Panc1 (cell line): ENCODE measurements around the gene DAO.

Experiments used
- TF ChIP-seq, protein P1 (sequence below): fragments of 450-650 bp; IDR thresholded peaks from 2 replicates; pipeline ENCODE4 v1.5.1; 2017; ENCODE audit warnings: mild to moderate bottlenecking
- TF ChIP-seq, protein P2 (sequence below), 2 experiments: IDR thresholded peaks; 2 replicates each; pipeline ENCODE4 v1.6.1; 2011 to 2012; ENCODE audit warnings: low read depth in 2 of 2, control low read depth in 1 of 2, low read length in 1 of 2, mild to moderate bottlenecking in 1 of 2, moderate library complexity in 1 of 2; ENCODE audit not compliant: insufficient read depth in 1 of 2

- TF ChIP-seq, protein P1, sequence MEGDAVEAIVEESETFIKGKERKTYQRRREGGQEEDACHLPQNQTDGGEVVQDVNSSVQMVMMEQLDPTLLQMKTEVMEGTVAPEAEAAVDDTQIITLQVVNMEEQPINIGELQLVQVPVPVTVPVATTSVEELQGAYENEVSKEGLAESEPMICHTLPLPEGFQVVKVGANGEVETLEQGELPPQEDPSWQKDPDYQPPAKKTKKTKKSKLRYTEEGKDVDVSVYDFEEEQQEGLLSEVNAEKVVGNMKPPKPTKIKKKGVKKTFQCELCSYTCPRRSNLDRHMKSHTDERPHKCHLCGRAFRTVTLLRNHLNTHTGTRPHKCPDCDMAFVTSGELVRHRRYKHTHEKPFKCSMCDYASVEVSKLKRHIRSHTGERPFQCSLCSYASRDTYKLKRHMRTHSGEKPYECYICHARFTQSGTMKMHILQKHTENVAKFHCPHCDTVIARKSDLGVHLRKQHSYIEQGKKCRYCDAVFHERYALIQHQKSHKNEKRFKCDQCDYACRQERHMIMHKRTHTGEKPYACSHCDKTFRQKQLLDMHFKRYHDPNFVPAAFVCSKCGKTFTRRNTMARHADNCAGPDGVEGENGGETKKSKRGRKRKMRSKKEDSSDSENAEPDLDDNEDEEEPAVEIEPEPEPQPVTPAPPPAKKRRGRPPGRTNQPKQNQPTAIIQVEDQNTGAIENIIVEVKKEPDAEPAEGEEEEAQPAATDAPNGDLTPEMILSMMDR: no peak
- TF ChIP-seq, protein P2, sequence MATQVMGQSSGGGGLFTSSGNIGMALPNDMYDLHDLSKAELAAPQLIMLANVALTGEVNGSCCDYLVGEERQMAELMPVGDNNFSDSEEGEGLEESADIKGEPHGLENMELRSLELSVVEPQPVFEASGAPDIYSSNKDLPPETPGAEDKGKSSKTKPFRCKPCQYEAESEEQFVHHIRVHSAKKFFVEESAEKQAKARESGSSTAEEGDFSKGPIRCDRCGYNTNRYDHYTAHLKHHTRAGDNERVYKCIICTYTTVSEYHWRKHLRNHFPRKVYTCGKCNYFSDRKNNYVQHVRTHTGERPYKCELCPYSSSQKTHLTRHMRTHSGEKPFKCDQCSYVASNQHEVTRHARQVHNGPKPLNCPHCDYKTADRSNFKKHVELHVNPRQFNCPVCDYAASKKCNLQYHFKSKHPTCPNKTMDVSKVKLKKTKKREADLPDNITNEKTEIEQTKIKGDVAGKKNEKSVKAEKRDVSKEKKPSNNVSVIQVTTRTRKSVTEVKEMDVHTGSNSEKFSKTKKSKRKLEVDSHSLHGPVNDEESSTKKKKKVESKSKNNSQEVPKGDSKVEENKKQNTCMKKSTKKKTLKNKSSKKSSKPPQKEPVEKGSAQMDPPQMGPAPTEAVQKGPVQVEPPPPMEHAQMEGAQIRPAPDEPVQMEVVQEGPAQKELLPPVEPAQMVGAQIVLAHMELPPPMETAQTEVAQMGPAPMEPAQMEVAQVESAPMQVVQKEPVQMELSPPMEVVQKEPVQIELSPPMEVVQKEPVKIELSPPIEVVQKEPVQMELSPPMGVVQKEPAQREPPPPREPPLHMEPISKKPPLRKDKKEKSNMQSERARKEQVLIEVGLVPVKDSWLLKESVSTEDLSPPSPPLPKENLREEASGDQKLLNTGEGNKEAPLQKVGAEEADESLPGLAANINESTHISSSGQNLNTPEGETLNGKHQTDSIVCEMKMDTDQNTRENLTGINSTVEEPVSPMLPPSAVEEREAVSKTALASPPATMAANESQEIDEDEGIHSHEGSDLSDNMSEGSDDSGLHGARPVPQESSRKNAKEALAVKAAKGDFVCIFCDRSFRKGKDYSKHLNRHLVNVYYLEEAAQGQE (IDR thresholded peaks at IDR 0.05; ENCODE audit: insufficient read depth in 1 of 2, low read depth in 2 of 2, low read length in 1 of 2): no peak
Observed at GRCh38 chr12:108843187-108843586, 36.7 kb upstream of the DAO start.
